ENCODE measurements around the gene PFKFB1. TPM values are rescaled to one million over a fixed set of nuclear protein-coding genes. Genes with fewer than 3 reads are reported as not detected.

PFKFB1 gene
- total RNA-seq, 2 experiments from 2014 or later = 0.31 to 0.49 TPM

DNA sequence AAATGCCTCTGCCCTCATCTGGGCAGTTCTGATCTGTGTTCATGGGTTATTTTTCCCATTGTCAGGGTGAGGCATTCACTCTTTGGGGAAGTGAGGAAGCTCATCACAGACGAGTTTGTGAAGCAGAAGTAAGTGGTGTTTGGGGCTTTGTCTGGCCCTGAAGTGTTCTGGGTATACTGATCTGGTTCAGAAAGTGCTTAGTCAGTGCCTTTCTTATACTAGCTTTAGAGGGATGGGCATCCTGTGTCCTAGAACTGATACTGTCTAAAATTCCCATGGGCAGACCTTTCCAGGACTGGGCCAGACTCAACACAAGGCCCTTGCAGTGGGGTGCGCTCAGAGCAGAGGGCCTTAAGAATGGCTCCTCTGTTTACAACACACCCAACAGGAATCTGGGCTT, 67.0 kb downstream of the PFKFB1 start:
- Histone ChIP-seq H3K9me3 (ENCODE audit: control insufficient read depth in 1 of 2, insufficient read depth in 1 of 2, low read length in 2 of 2) (no peaks in the 10 kb centered on the region), H3K36me3 (ENCODE audit: insufficient read depth, low read length) (no peaks in the 10 kb centered on the region), H3K4me3 (ENCODE audit: low read length) (no peak overlapping the region), H3K27ac (ENCODE audit: low read depth in 1 of 2, low read length in 2 of 2) (no peak overlapping the region), H3K4me1 (ENCODE audit: insufficient read depth, low read length) (peaks cover 5% of the 10 kb centered on the region), H3K27me3 (ENCODE audit: control insufficient read depth in 1 of 2, insufficient read depth in 2 of 2, low read length in 2 of 2) (no peaks in the 10 kb centered on the region)
- TF ChIP-seq, protein P1, sequence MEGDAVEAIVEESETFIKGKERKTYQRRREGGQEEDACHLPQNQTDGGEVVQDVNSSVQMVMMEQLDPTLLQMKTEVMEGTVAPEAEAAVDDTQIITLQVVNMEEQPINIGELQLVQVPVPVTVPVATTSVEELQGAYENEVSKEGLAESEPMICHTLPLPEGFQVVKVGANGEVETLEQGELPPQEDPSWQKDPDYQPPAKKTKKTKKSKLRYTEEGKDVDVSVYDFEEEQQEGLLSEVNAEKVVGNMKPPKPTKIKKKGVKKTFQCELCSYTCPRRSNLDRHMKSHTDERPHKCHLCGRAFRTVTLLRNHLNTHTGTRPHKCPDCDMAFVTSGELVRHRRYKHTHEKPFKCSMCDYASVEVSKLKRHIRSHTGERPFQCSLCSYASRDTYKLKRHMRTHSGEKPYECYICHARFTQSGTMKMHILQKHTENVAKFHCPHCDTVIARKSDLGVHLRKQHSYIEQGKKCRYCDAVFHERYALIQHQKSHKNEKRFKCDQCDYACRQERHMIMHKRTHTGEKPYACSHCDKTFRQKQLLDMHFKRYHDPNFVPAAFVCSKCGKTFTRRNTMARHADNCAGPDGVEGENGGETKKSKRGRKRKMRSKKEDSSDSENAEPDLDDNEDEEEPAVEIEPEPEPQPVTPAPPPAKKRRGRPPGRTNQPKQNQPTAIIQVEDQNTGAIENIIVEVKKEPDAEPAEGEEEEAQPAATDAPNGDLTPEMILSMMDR (IDR thresholded peaks at IDR 0.05) = no peak
- no peak for ATAC-seq (ENCODE audit: poor library complexity)
- H3K4me3 Mint-ChIP-seq = no peak overlapping the region
- H3K9me3 Mint-ChIP-seq = no peaks in the 10 kb centered on the region
- no peaks in the 10 kb centered on the region for H3K27me3 Mint-ChIP-seq
- CTCF ChIA-PET = no interaction called here
- H3K27ac Mint-ChIP-seq = no peak overlapping the region
- no peak for DNase-seq
- POLR2A ChIA-PET = no interaction called here
- intact Hi-C loops (cut with DNase I, micrococcal nuclease) = no loop called here
- H3K4me1 Mint-ChIP-seq (ENCODE audit: low read depth) = peaks cover 3% of the 10 kb centered on the region
- H3K36me3 Mint-ChIP-seq (ENCODE audit: low read depth) = no peaks in the 10 kb centered on the region

- TF ChIP-seq, protein P1 (IDR thresholded peaks at IDR 0.05) = no peak
- peaks cover 19% of the 10 kb centered on the region for H3K4me1 Mint-ChIP-seq (ENCODE audit: low read depth)
- Histone ChIP-seq H3K4me1 (ENCODE audit: insufficient read depth, low read length) (peaks cover 18% of the 10 kb centered on the region), H3K4me3 (ENCODE audit: low read length) (no peak overlapping the region), H3K27me3 (ENCODE audit: control insufficient read depth in 1 of 2, insufficient read depth in 2 of 2, low read length in 2 of 2) (no peaks in the 10 kb centered on the region), H3K36me3 (ENCODE audit: insufficient read depth, low read length) (no peaks in the 10 kb centered on the region), H3K9me3 (ENCODE audit: control insufficient read depth in 1 of 2, insufficient read depth in 1 of 2, low read length in 2 of 2) (no peaks in the 10 kb centered on the region), H3K27ac (ENCODE audit: low read depth in 1 of 2, low read length in 2 of 2) (no peak overlapping the region)
- H3K4me3 Mint-ChIP-seq = no peak overlapping the region
- no peaks in the 10 kb centered on the region for H3K27me3 Mint-ChIP-seq
- DNase-seq (no peak), ATAC-seq (ENCODE audit: poor library complexity) (no peak)
- H3K36me3 Mint-ChIP-seq (ENCODE audit: low read depth) = no peaks in the 10 kb centered on the region
- CTCF ChIA-PET = no interaction called here
- no peaks in the 10 kb centered on the region for H3K9me3 Mint-ChIP-seq
- POLR2A ChIA-PET = no interaction called here
- intact Hi-C loops (cut with DNase I, micrococcal nuclease) = loop anchor here in 1 of 2 experiments (5.0 kb wide), 2 partner anchors 79 to 794 kb away; partner anchors contain the start of genes APEX2 and RRAGB
- H3K27ac Mint-ChIP-seq = no peak overlapping the region
Observed at GRCh38 chrX:54923376-54923775, 70.6 kb downstream of the PFKFB1 start.

- Mint-ChIP-seq H3K27me3 (no peaks in the 10 kb centered on the region), H3K36me3 (ENCODE audit: low read depth) (no peaks in the 10 kb centered on the region), H3K9me3 (no peaks in the 10 kb centered on the region), H3K4me1 (ENCODE audit: low read depth) (peaks cover 19% of the 10 kb centered on the region), H3K4me3 (peak overlapping the region; percentile 90), H3K27ac (peak overlapping the region; percentile 76)
- Histone ChIP-seq H3K4me3 (ENCODE audit: low read length) (no peak overlapping the region), H3K4me1 (ENCODE audit: insufficient read depth, low read length) (peaks cover 18% of the 10 kb centered on the region), H3K27me3 (ENCODE audit: control insufficient read depth in 1 of 2, insufficient read depth in 2 of 2, low read length in 2 of 2) (no peaks in the 10 kb centered on the region), H3K27ac (ENCODE audit: low read depth in 1 of 2, low read length in 2 of 2) (no peak overlapping the region), H3K36me3 (ENCODE audit: insufficient read depth, low read length) (no peaks in the 10 kb centered on the region), H3K9me3 (ENCODE audit: control insufficient read depth in 1 of 2, insufficient read depth in 1 of 2, low read length in 2 of 2) (no peaks in the 10 kb centered on the region)
- DNase-seq (no peak), ATAC-seq (ENCODE audit: poor library complexity) (no peak)
- CTCF ChIA-PET = no interaction called here
- intact Hi-C loops (cut with DNase I, micrococcal nuclease) = loop anchor here in 1 of 2 experiments (5.0 kb wide), 2 partner anchors 80 to 795 kb away; partner anchors contain the start of genes APEX2 and RRAGB
- TF ChIP-seq, protein P1 (IDR thresholded peaks at IDR 0.05) = no peak
- POLR2A ChIA-PET = no interaction called here
Observed at GRCh38 chrX:54922547-54922946, 71.4 kb downstream of the PFKFB1 start.
